Stimulated activated naive CD8-positive, alpha-beta T cell treated with anti-CD3 and anti-CD28 coated beads, Interleukin-15, Interleukin-2, amounts not matched to agents 100 ng/mL and 50 ng/mL, for 24 hours (primary cell): ENCODE results near the gene TMEM86B.

Experiments
- H3K27ac Mint-ChIP-seq: one replicate; pipeline ENCODE4 v1.8.0; 2021; ENCODE audit warnings: mild to moderate bottlenecking, mixed read lengths
- H3K27me3 Mint-ChIP-seq: one replicate; pipeline ENCODE4 v1.8.0; 2021; ENCODE audit warnings: mixed read lengths
- H3K36me3 Mint-ChIP-seq: one replicate; pipeline ENCODE4 v1.8.0; 2021; ENCODE audit warnings: low read depth, mixed read lengths
- H3K4me1 Mint-ChIP-seq: one replicate; pipeline ENCODE4 v1.8.0; 2021; ENCODE audit warnings: low read depth, mixed read lengths
- H3K4me3 Mint-ChIP-seq: one replicate; pipeline ENCODE4 v1.8.0; 2021; ENCODE audit warnings: mild to moderate bottlenecking, mixed read lengths
- H3K9me3 Mint-ChIP-seq: one replicate; pipeline ENCODE4 v1.8.0; 2021; ENCODE audit warnings: mixed read lengths

Gene TMEM86B, protein sequence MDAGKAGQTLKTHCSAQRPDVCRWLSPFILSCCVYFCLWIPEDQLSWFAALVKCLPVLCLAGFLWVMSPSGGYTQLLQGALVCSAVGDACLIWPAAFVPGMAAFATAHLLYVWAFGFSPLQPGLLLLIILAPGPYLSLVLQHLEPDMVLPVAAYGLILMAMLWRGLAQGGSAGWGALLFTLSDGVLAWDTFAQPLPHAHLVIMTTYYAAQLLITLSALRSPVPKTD

DNA sequence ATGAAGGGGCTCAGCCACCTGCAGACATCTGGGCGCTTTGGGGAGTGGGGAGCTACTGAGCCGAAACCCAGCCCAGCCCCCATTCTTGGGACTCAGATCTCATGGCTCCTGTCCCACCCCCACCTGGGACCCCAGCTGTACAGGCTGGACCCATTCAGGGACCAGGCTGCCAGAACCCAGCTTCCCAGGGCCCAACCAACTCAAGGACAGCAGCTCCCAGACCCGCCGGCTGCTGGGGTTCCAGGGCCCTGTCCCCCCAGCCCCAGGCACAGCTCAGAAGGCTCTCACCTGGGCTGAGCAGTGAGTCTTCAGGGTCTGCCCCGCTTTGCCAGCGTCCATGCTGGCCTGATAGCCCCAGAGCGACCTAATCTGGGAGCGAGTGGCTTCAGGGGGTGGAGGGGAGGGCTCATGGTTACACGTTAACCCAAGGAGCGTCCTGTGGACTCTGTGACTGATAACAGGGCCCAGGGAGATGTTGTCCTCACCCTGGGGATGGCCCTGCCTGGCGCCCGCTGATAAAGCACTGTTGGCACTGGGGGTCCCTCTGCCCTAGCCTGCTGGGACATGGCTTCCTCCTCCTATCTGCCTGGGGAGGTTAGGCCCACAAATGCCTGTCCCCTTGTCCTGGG lies at the start of gene TMEM86B:
TSS of gene TMEM86B (minus strand) at position 361 of the 629 bp plus-strand sequence. CDS start at position 339, 22 bp downstream.
- H3K36me3 Mint-ChIP-seq = peaks cover 35% of the 10 kb centered on the region
- no peak within 1 kb of the TSS for H3K27ac Mint-ChIP-seq

DNA sequence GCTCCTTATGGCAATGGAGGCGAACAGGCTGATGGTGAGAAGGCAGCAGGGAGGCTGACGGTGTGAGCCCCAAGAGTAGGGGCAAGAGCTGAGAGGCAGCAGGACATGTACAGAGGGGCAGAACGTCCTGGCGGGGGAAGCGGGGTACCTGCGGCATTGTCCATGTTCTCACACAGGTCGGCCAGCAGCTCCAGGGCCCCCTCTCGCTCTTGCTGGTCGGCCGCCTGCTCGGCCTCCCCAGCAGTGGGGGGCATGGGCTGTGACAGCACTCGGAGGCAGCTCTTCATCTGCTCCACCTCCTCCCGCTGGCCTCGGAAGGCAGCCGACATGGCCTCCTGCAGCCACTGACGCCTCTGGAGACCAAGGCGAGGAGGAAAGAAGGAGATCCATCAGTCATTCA lies 48.9 kb upstream of the TMEM86B start:
- no peak overlapping the region for H3K4me3 Mint-ChIP-seq
- H3K27ac Mint-ChIP-seq = no peak overlapping the region
- no peaks in the 10 kb centered on the region for H3K9me3 Mint-ChIP-seq
- peaks cover 46% of the 10 kb centered on the region for H3K36me3 Mint-ChIP-seq
- no peaks in the 10 kb centered on the region for H3K27me3 Mint-ChIP-seq
- H3K4me1 Mint-ChIP-seq = peaks cover 44% of the 10 kb centered on the region

More for the DNA sequence above, at the start of gene TMEM86B:
- Mint-ChIP-seq H3K4me3 (no peak within 1 kb of the TSS), H3K27me3 (no peaks in the 10 kb centered on the region), H3K9me3 (no peaks in the 10 kb centered on the region), H3K4me1 (peaks cover 5% of the 10 kb centered on the region)

DNA sequence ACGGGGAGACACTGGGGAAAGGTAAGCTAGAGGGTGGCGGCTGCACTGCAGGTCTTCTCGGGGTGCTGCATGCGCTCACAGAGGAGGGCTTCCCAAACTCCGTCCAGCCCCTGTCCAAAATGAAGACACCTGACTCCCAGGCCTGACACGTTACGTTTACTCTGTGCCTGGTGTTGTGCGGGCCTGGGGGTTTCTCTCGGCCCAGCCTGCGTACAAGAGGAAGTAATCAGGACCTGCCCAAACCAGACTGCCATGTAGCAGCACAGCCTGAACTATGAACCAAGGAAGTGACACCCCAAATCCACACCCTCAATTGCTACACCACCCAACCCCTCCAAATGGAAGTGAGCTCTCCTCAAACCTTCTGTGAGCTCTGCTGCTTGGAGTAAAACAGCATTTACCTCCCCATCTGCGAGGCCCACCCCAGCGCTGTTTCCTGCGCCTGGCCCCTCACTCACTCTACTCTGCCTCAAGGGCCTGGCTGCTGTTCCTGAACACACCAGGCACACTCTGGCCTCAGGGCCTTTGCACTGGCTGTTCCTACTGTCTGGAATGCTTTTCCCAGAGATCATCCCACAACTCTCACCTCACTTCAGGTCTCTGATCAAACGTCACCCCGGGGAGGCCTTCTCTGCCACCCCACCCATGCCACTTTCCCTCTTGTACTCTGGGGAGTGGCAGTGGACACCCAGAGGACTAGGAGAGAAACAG lies 48.3 kb upstream of the TMEM86B start:
- Mint-ChIP-seq H3K27ac (no peak overlapping the region), H3K4me3 (no peak overlapping the region), H3K36me3 (peaks cover 52% of the 10 kb centered on the region), H3K4me1 (peaks cover 44% of the 10 kb centered on the region), H3K9me3 (no peaks in the 10 kb centered on the region), H3K27me3 (no peaks in the 10 kb centered on the region)

- peaks cover 53% of the 10 kb centered on the region for H3K36me3 Mint-ChIP-seq
These were observed 47.5 kb upstream of the TMEM86B start for GRCh38 chr19:55275851-55276719.

DNA sequence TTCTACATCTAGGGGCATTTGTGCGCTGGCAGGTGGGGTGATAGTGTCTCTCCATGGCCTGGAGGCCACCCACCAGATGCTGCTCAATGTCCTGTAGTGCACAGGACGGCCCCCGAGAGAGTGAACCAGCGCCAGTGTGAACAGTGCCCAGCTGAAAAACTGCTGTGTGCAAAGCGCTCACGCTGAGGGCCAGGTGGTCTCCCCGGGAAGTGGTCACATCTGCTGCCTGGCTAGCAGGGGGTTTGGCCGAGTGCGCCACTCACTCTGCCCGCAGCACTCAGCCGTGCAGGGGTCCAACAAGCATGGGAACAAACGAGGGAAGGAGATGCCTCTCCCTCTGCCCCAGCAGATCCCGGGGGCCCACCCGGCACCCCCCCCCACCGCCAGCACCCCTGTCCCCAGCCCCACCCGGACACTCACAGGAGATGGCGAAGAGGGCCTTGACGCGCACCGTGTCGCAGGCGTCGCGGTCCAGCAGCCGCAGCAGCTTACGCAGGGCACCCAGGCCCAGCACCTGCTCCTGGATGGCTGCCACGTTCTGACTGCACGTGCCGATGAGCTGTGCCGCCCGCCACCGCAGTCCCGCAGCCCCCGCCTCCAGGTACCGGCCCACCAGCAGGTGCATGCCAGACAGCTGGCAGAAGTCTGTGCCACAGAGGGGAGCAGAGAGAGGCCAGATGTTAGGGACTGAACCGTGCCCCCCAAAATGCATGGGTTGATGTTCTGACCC lies 45.6 kb upstream of the TMEM86B start:
- Mint-ChIP-seq H3K4me3 (no peak overlapping the region), H3K27ac (no peak overlapping the region), H3K4me1 (peaks cover 26% of the 10 kb centered on the region), H3K36me3 (peaks cover 65% of the 10 kb centered on the region), H3K9me3 (no peaks in the 10 kb centered on the region), H3K27me3 (no peaks in the 10 kb centered on the region)

More at GRCh38 chr19:55275851-55276719, 47.5 kb upstream of the TMEM86B start:
- H3K27ac Mint-ChIP-seq = no peak overlapping the region
- H3K27me3 Mint-ChIP-seq = no peaks in the 10 kb centered on the region
- H3K9me3 Mint-ChIP-seq = no peaks in the 10 kb centered on the region
- no peak overlapping the region for H3K4me3 Mint-ChIP-seq
- peaks cover 39% of the 10 kb centered on the region for H3K4me1 Mint-ChIP-seq

GRCh38 chr19:55272142-55272541 lies 43.6 kb upstream of the TMEM86B start:
- H3K4me1 Mint-ChIP-seq = peaks cover 13% of the 10 kb centered on the region
- H3K27me3 Mint-ChIP-seq = no peaks in the 10 kb centered on the region
- no peak overlapping the region for H3K4me3 Mint-ChIP-seq
- H3K27ac Mint-ChIP-seq = no peak overlapping the region
- no peaks in the 10 kb centered on the region for H3K9me3 Mint-ChIP-seq
- peaks cover 63% of the 10 kb centered on the region for H3K36me3 Mint-ChIP-seq

GRCh38 chr19:55270172-55270942 lies 41.8 kb upstream of the TMEM86B start:
- Mint-ChIP-seq H3K36me3 (peaks cover 59% of the 10 kb centered on the region), H3K9me3 (peaks cover 8% of the 10 kb centered on the region), H3K27me3 (no peaks in the 10 kb centered on the region), H3K4me1 (peaks cover 5% of the 10 kb centered on the region), H3K4me3 (no peak overlapping the region), H3K27ac (no peak overlapping the region)

GRCh38 chr19:55269299-55269698 lies 40.7 kb upstream of the TMEM86B start:
- H3K27ac Mint-ChIP-seq = no peak overlapping the region
- peaks cover 8% of the 10 kb centered on the region for H3K9me3 Mint-ChIP-seq
- peaks cover 56% of the 10 kb centered on the region for H3K36me3 Mint-ChIP-seq
- H3K27me3 Mint-ChIP-seq = no peaks in the 10 kb centered on the region
- no peak overlapping the region for H3K4me3 Mint-ChIP-seq
- H3K4me1 Mint-ChIP-seq = peaks cover 5% of the 10 kb centered on the region

- Mint-ChIP-seq H3K27me3 (no peaks in the 10 kb centered on the region), H3K4me1 (peaks cover 5% of the 10 kb centered on the region), H3K36me3 (peaks cover 50% of the 10 kb centered on the region), H3K27ac (no peak overlapping the region), H3K9me3 (peaks cover 8% of the 10 kb centered on the region), H3K4me3 (no peak overlapping the region)
These were observed 38.3 kb upstream of the TMEM86B start for GRCh38 chr19:55266840-55267239.

- Mint-ChIP-seq H3K9me3 (peaks cover 8% of the 10 kb centered on the region), H3K4me3 (no peak overlapping the region), H3K27ac (peak overlapping the region; percentile 5), H3K27me3 (no peaks in the 10 kb centered on the region), H3K4me1 (peaks cover 5% of the 10 kb centered on the region), H3K36me3 (peaks cover 50% of the 10 kb centered on the region)
These were observed 37.8 kb upstream of the TMEM86B start for GRCh38 chr19:55266404-55266803.

- peak overlapping the region; percentile 5 for H3K27ac Mint-ChIP-seq
- peaks cover 8% of the 10 kb centered on the region for H3K9me3 Mint-ChIP-seq
- H3K27me3 Mint-ChIP-seq = no peaks in the 10 kb centered on the region
- H3K36me3 Mint-ChIP-seq = peaks cover 48% of the 10 kb centered on the region
- H3K4me1 Mint-ChIP-seq = peaks cover 5% of the 10 kb centered on the region
- no peak overlapping the region for H3K4me3 Mint-ChIP-seq
These were observed 37.3 kb upstream of the TMEM86B start for GRCh38 chr19:55265723-55266386.

- Mint-ChIP-seq H3K36me3 (peaks cover 44% of the 10 kb centered on the region), H3K27me3 (no peaks in the 10 kb centered on the region), H3K9me3 (peaks cover 8% of the 10 kb centered on the region), H3K4me3 (no peak overlapping the region), H3K4me1 (peaks cover 9% of the 10 kb centered on the region), H3K27ac (no peak overlapping the region)
These were observed 36.6 kb upstream of the TMEM86B start for GRCh38 chr19:55265173-55265572.

DNA sequence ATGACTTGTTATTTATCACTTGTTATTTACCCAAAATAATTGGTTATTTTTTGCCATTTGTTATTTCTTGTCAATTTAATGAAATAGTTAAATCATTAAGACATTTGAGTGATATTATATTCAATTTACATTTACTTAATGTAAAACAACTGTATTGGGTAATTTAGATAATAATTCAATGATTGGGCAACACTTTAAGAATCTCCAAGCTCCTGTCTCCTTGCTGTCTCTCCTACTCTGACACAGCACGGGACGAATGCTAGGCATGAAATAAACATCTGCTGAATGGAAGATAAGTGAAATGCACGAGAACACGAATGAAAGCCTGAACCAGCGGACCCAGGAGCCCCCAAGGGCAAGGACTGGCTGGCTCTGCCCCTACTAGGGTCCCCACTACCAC lies 36.0 kb upstream of the TMEM86B start:
- Mint-ChIP-seq H3K4me1 (peaks cover 16% of the 10 kb centered on the region), H3K9me3 (peaks cover 8% of the 10 kb centered on the region), H3K27me3 (no peaks in the 10 kb centered on the region), H3K36me3 (peaks cover 38% of the 10 kb centered on the region), H3K27ac (no peak overlapping the region), H3K4me3 (no peak overlapping the region)
